Trophoblast cell (in vitro differentiated cells and primary cell): ENCODE measurements around the gene KCTD17.

Experiments used
- DNase-seq, 2 donors: peaks; one replicate each; pipeline ENCODE4 v3.0.0-alpha.2; 2016
- H2AFZ ChIP-seq: 2 replicates; pipeline ENCODE4 v1.6.1; 2013; ENCODE audit warnings: low read length, moderate library complexity, mild to moderate bottlenecking; ENCODE audit not compliant: insufficient read depth, poor library complexity
- H2AK5ac ChIP-seq: 2 replicates; pipeline ENCODE4 v1.6.1; 2013; ENCODE audit warnings: mild to moderate bottlenecking, low read length
- H2BK120ac ChIP-seq: 2 replicates; pipeline ENCODE4 v1.6.1; 2013; ENCODE audit warnings: low read length, mild to moderate bottlenecking, moderate library complexity; ENCODE audit not compliant: insufficient read depth, poor library complexity
- H2BK12ac ChIP-seq: 2 replicates; pipeline ENCODE4 v1.6.1; 2013; ENCODE audit warnings: mild to moderate bottlenecking, low read length, moderate library complexity
- H2BK5ac ChIP-seq: 2 replicates; pipeline ENCODE4 v1.6.1; 2013; ENCODE audit warnings: low read length, low read depth, moderate library complexity, mild to moderate bottlenecking; ENCODE audit not compliant: poor library complexity
- H3K14ac ChIP-seq: 2 replicates; pipeline ENCODE4 v1.6.1; 2013; ENCODE audit warnings: mild to moderate bottlenecking, low read length
- H3K18ac ChIP-seq: 2 replicates; pipeline ENCODE4 v1.6.1; 2013; ENCODE audit warnings: mild to moderate bottlenecking, low read length
- H3K23ac ChIP-seq: 2 replicates; pipeline ENCODE4 v1.6.1; 2013; ENCODE audit warnings: low read length
- H3K27ac ChIP-seq: 2 replicates; pipeline ENCODE4 v1.5.1; 2013; ENCODE audit warnings: low read depth, mild to moderate bottlenecking, inconsistent platforms, low read length, moderate library complexity
- H3K27me3 ChIP-seq: 2 replicates; pipeline ENCODE4 v1.6.1; 2013; ENCODE audit warnings: inconsistent platforms, mild to moderate bottlenecking, low read length, moderate library complexity; ENCODE audit not compliant: insufficient read depth
- H3K36me3 ChIP-seq, 2 experiments: 1 replicate in 1 of 2; 2 replicates in 1 of 2; pipeline ENCODE4 v1.6.1; 2013; ENCODE audit warnings: low read length in 2 of 2, mild to moderate bottlenecking in 2 of 2, moderate library complexity in 1 of 2; ENCODE audit not compliant: insufficient read depth in 2 of 2, control insufficient read depth in 1 of 2
- H3K4ac ChIP-seq: 2 replicates; pipeline ENCODE4 v1.6.1; 2013; ENCODE audit warnings: low read depth, mild to moderate bottlenecking, low read length, moderate library complexity
- H3K4me1 ChIP-seq, 2 experiments: 1 replicate in 1 of 2; 2 replicates in 1 of 2; pipeline ENCODE4 v1.6.1; 2013; ENCODE audit warnings: low read length in 2 of 2, mild to moderate bottlenecking in 2 of 2, moderate library complexity in 1 of 2; ENCODE audit not compliant: insufficient read depth in 2 of 2, control insufficient read depth in 1 of 2
- H3K4me2 ChIP-seq: 2 replicates; pipeline ENCODE4 v1.6.1; 2013; ENCODE audit warnings: inconsistent platforms, mild to moderate bottlenecking, low read length, moderate library complexity
- H3K4me3 ChIP-seq: 2 replicates; pipeline ENCODE4 v1.5.1; 2013; ENCODE audit warnings: mild to moderate bottlenecking, low read depth, low read length, inconsistent platforms
- H3K79me1 ChIP-seq: one replicate; pipeline ENCODE4 v1.6.1; 2013; ENCODE audit warnings: low read length
- H3K79me2 ChIP-seq: 2 replicates; pipeline ENCODE4 v1.6.1; 2013; ENCODE audit warnings: low read length, mild to moderate bottlenecking; ENCODE audit not compliant: control insufficient read depth, insufficient read depth, poor library complexity
- H3K9ac ChIP-seq: 2 replicates; pipeline ENCODE4 v1.6.1; 2013; ENCODE audit warnings: mild to moderate bottlenecking, low read length
- H3K9me3 ChIP-seq: 2 replicates; pipeline ENCODE4 v1.6.1; 2013; ENCODE audit warnings: low read depth, mild to moderate bottlenecking, control low read depth, inconsistent platforms, low read length; ENCODE audit not compliant: insufficient read depth
- H4K12ac ChIP-seq: 2 replicates; pipeline ENCODE4 v1.6.1; 2013; ENCODE audit warnings: low read depth, mild to moderate bottlenecking, low read length, moderate library complexity
- H4K8ac ChIP-seq: 2 replicates; pipeline ENCODE4 v1.6.1; 2013; ENCODE audit warnings: low read depth, mild to moderate bottlenecking, low read length, moderate library complexity
- H4K91ac ChIP-seq: one replicate; pipeline ENCODE4 v1.6.1; 2013; ENCODE audit warnings: low read depth, mild to moderate bottlenecking, low read length, moderate library complexity
- whole genome bisulfite sequencing: extraction: QIAGEN DNeasy Blood & Tissue Kit; methylation state at CpG from one replicate; pipeline ENCODE4 v1.1.7; 2013; ENCODE audit warnings: missing lambda C conversion rate; ENCODE audit not compliant: insufficient read length, insufficient coverage; ENCODE audit errors: extremely low coverage; 5-methylcytosine and 5-hydroxymethylcytosine counted together

The KCTD17 gene

GRCh38 chr22:37089434-37089833 is 37.9 kb downstream of the KCTD17 start:
- Histone ChIP-seq H4K8ac (no peak overlapping the region), H3K27me3 (no peaks in the 10 kb centered on the region), H2BK12ac (no peak overlapping the region), H3K9me3 (no peaks in the 10 kb centered on the region), H2AK5ac (no peak overlapping the region), H2AFZ (no peak overlapping the region), H3K79me1 (no peaks in the 10 kb centered on the region), H4K12ac (no peak overlapping the region), H2BK5ac (no peak overlapping the region), H3K4ac (no peak overlapping the region), H3K9ac (no peak overlapping the region), H3K27ac (no peak overlapping the region), H3K18ac (no peak overlapping the region), H3K79me2 (no peaks in the 10 kb centered on the region), H4K91ac (no peak overlapping the region), H3K14ac (no peak overlapping the region), H2BK120ac (no peak overlapping the region), H3K23ac (no peak overlapping the region), H3K4me1 (no peaks in the 10 kb centered on the region), H3K36me3 (no peaks in the 10 kb centered on the region), H3K4me3 (no peak overlapping the region), H3K4me2 (no peak overlapping the region)
- WGBS, result no CpG with 5 or more reads among the region's 12 CpGs
- no peak for DNase-seq

- DNase-seq, result no peak
- WGBS, result no CpG with 5 or more reads among the region's 9 CpGs
Measured at GRCh38 chr22:37090920-37091695, 39.6 kb downstream of the KCTD17 start.

GRCh38 chr22:37091994-37092393 is 40.5 kb downstream of the KCTD17 start:
- no peaks in the 10 kb centered on the region for H3K79me2 ChIP-seq
- no peak overlapping the region for H4K12ac ChIP-seq
- no peak overlapping the region for H3K23ac ChIP-seq
- DNase-seq, result no peak
- H3K27me3 ChIP-seq, result peaks cover 3% of the 10 kb centered on the region
- H3K4ac ChIP-seq, result no peak overlapping the region
- WGBS, result no CpG with 5 or more reads among the region's 7 CpGs
- no peak overlapping the region for H2AFZ ChIP-seq
- no peak overlapping the region for H3K18ac ChIP-seq
- H3K9ac ChIP-seq, result no peak overlapping the region
- no peak overlapping the region for H4K8ac ChIP-seq
- H3K4me3 ChIP-seq, result no peak overlapping the region
- H2BK120ac ChIP-seq, result no peak overlapping the region
- no peaks in the 10 kb centered on the region for H3K79me1 ChIP-seq
- H2BK5ac ChIP-seq, result no peak overlapping the region
- no peaks in the 10 kb centered on the region for H3K9me3 ChIP-seq
- no peak overlapping the region for H3K4me2 ChIP-seq
- no peak overlapping the region for H2BK12ac ChIP-seq
- H3K36me3 ChIP-seq, result no peaks in the 10 kb centered on the region
- H4K91ac ChIP-seq, result no peak overlapping the region
- H2AK5ac ChIP-seq, result no peak overlapping the region
- no peak overlapping the region for H3K14ac ChIP-seq
- H3K4me1 ChIP-seq, result no peaks in the 10 kb centered on the region
- no peak overlapping the region for H3K27ac ChIP-seq

More at GRCh38 chr22:37090920-37091695, 39.6 kb downstream of the KCTD17 start:
- H3K79me1 ChIP-seq, result no peaks in the 10 kb centered on the region
- H3K23ac ChIP-seq, result no peak overlapping the region
- no peaks in the 10 kb centered on the region for H3K4me1 ChIP-seq
- no peak overlapping the region for H2AFZ ChIP-seq
- no peak overlapping the region for H3K14ac ChIP-seq
- H3K18ac ChIP-seq, result no peak overlapping the region
- no peak overlapping the region for H2BK5ac ChIP-seq
- H2BK120ac ChIP-seq, result no peak overlapping the region
- H4K91ac ChIP-seq, result no peak overlapping the region
- H2BK12ac ChIP-seq, result no peak overlapping the region
- H3K9me3 ChIP-seq, result no peaks in the 10 kb centered on the region
- no peak overlapping the region for H3K9ac ChIP-seq
- no peak overlapping the region for H3K27ac ChIP-seq
- H3K4me3 ChIP-seq, result no peak overlapping the region
- no peaks in the 10 kb centered on the region for H3K27me3 ChIP-seq
- no peaks in the 10 kb centered on the region for H3K36me3 ChIP-seq
- no peaks in the 10 kb centered on the region for H3K79me2 ChIP-seq
- H3K4ac ChIP-seq, result no peak overlapping the region
- no peak overlapping the region for H2AK5ac ChIP-seq
- H3K4me2 ChIP-seq, result no peak overlapping the region
- H4K12ac ChIP-seq, result no peak overlapping the region
- H4K8ac ChIP-seq, result no peak overlapping the region

GRCh38 chr22:37092997-37093396 is 41.5 kb downstream of the KCTD17 start:
- Histone ChIP-seq H3K27me3 (peaks cover 7% of the 10 kb centered on the region), H3K36me3 (no peaks in the 10 kb centered on the region), H3K23ac (no peak overlapping the region), H2BK120ac (no peak overlapping the region), H3K79me2 (no peaks in the 10 kb centered on the region), H4K8ac (no peak overlapping the region), H4K91ac (no peak overlapping the region), H3K4ac (no peak overlapping the region), H3K14ac (no peak overlapping the region), H3K27ac (no peak overlapping the region), H2AK5ac (no peak overlapping the region), H2AFZ (no peak overlapping the region), H2BK12ac (no peak overlapping the region), H3K79me1 (no peaks in the 10 kb centered on the region), H4K12ac (no peak overlapping the region), H3K4me3 (no peak overlapping the region), H3K9ac (no peak overlapping the region), H3K18ac (no peak overlapping the region), H3K4me2 (no peak overlapping the region), H3K4me1 (no peaks in the 10 kb centered on the region), H3K9me3 (no peaks in the 10 kb centered on the region), H2BK5ac (no peak overlapping the region)
- DNase-seq, result no peak
- WGBS, result no CpG with 5 or more reads among the region's 6 CpGs
